SW 1271 (cell line): Measurements from ENCODE around the gene NIM1K.
"Not testable (repeated sequence)": the region's sequence is repeated elsewhere in the genome, so short reads cannot be mapped to it uniquely, and the experiment has no call there.

Experiments used
- DNase-seq, 2 experiments: peaks; one replicate each; lab custom pipeline; 2025; lab: John Stamatoyannopoulos, UW

The NIM1K gene

GRCh38 chr5:43314724-43315123 is 122.7 kb downstream of the NIM1K start:
- DNase-seq = no peak

GRCh38 chr5:43315263-43315662 is 123.2 kb downstream of the NIM1K start:
- peak in 1 of 2 experiments; percentile 13 for DNase-seq

GRCh38 chr5:43315682-43316081 is 123.7 kb downstream of the NIM1K start:
- DNase-seq = no peak

GRCh38 chr5:43316421-43316820 is 124.4 kb downstream of the NIM1K start:
- DNase-seq = no peak

- no peak for DNase-seq
Observed at GRCh38 chr5:43320846-43321245, 128.8 kb downstream of the NIM1K start.

- DNase-seq = not testable (repeated sequence)
Observed at GRCh38 chr5:43323488-43323887, 131.5 kb downstream of the NIM1K start.

GRCh38 chr5:43325624-43326023 is 133.6 kb downstream of the NIM1K start:
- DNase-seq = not testable (repeated sequence)
